Glutamatergic neuron (in vitro differentiated cells): Measurements from ENCODE around the gene CFAP221. TPM values are rescaled to one million over a fixed set of nuclear protein-coding genes. Genes with fewer than 3 reads are reported as not detected.
"Not testable (repeated sequence)": the region's sequence is repeated elsewhere in the genome, so short reads cannot be mapped to it uniquely, and the experiment has no call there.

Experiments
- DNase-seq: peaks from one replicate; pipeline ENCODE4 v3.0.0; 2022
- H3K27ac Mint-ChIP-seq: one replicate; pipeline ENCODE4 v1.8.0; 2020; ENCODE audit warnings: mild to moderate bottlenecking, mixed read lengths, inconsistent platforms; ENCODE audit not compliant: unreplicated experiment
- H3K27me3 Mint-ChIP-seq: one replicate; pipeline ENCODE4 v1.8.0; 2020; ENCODE audit warnings: mild to moderate bottlenecking, moderate library complexity, mixed read lengths, inconsistent platforms; ENCODE audit not compliant: unreplicated experiment
- H3K36me3 Mint-ChIP-seq: one replicate; pipeline ENCODE4 v1.8.0; 2020; ENCODE audit warnings: mild to moderate bottlenecking, mixed read lengths, inconsistent platforms; ENCODE audit not compliant: unreplicated experiment
- H3K4me1 Mint-ChIP-seq: one replicate; pipeline ENCODE4 v1.8.0; 2020; ENCODE audit warnings: mild to moderate bottlenecking, low read depth, mixed read lengths, inconsistent platforms; ENCODE audit not compliant: unreplicated experiment
- H3K4me3 Mint-ChIP-seq: one replicate; pipeline ENCODE4 v1.8.0; 2020; ENCODE audit warnings: mild to moderate bottlenecking, mixed read lengths, inconsistent platforms; ENCODE audit not compliant: unreplicated experiment
- H3K9me3 Mint-ChIP-seq: one replicate; pipeline ENCODE4 v1.8.0; 2020; ENCODE audit warnings: mild to moderate bottlenecking, moderate library complexity, mixed read lengths, inconsistent platforms; ENCODE audit not compliant: unreplicated experiment
- total RNA-seq: library from RNA; stranded (reverse); fragmentation: NEBNext Ultra II Directional; extraction: Animal tissue kit (Norgen Biotek cat#: 25700); gene quantifications from one replicate; pipeline ENCODE4 v1.2.1, GENCODE V29; 2021; ENCODE audit not compliant: unreplicated experiment
- TF ChIP-seq, protein P1 (sequence below): fragments of 200-600 bp; sonication (generic); IDR thresholded peaks from one replicate; pipeline ENCODE4 v1.5.0; 2021; ENCODE audit not compliant: partially characterized antibody, unreplicated experiment

CFAP221 gene
- total RNA-seq, 1 donor from 2014 or later: 0.34 TPM

DNA sequence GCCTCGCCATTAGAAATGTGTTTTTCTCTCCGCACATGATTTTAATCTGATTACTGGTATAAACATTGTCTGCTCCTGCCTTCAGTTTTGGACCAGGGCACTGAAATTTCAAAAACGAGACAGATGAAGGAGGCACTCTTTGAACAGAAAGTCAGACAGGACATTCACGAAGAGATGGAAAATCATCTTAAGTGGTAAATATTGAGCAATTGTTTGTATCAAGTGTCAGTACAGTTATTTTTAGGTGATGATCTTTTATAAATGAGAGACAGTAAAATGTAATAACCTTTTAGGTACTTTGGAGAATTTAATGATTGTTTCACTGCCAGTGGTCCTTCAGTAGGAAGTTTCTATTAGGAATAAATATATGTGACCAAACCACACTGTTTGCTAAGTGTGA lies 60.8 kb downstream of the CFAP221 start:
- peaks cover 2% of the 10 kb centered on the region for H3K27me3 Mint-ChIP-seq
- DNase-seq: no peak
- H3K9me3 Mint-ChIP-seq: no peaks in the 10 kb centered on the region
- H3K4me1 Mint-ChIP-seq: peaks cover under 1% of the 10 kb centered on the region
- TF ChIP-seq, protein P1, sequence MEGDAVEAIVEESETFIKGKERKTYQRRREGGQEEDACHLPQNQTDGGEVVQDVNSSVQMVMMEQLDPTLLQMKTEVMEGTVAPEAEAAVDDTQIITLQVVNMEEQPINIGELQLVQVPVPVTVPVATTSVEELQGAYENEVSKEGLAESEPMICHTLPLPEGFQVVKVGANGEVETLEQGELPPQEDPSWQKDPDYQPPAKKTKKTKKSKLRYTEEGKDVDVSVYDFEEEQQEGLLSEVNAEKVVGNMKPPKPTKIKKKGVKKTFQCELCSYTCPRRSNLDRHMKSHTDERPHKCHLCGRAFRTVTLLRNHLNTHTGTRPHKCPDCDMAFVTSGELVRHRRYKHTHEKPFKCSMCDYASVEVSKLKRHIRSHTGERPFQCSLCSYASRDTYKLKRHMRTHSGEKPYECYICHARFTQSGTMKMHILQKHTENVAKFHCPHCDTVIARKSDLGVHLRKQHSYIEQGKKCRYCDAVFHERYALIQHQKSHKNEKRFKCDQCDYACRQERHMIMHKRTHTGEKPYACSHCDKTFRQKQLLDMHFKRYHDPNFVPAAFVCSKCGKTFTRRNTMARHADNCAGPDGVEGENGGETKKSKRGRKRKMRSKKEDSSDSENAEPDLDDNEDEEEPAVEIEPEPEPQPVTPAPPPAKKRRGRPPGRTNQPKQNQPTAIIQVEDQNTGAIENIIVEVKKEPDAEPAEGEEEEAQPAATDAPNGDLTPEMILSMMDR: no peak
- H3K36me3 Mint-ChIP-seq: no peaks in the 10 kb centered on the region
- H3K4me3 Mint-ChIP-seq: no peak overlapping the region
- H3K27ac Mint-ChIP-seq: no peak overlapping the region

DNA sequence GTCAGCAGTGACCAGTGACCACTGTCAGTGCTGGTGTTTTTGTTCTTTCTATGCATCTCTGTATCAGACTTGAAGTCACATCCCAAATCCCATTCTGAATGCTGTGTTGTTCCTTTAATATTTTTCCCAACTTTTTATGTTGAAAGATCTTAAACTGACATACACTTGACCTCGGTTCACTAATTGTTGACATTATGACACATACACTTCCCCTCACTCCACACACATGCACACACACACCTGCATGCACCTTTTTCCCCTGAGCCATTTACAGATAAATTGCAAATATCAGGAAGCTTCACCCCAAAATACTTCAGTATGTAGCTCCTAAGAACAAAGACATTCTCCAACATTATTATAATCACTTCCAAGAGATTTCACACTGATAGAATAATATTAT lies 62.4 kb downstream of the CFAP221 start:
- no peak overlapping the region for H3K4me3 Mint-ChIP-seq
- TF ChIP-seq, protein P1: no peak
- no peaks in the 10 kb centered on the region for H3K36me3 Mint-ChIP-seq
- no peaks in the 10 kb centered on the region for H3K4me1 Mint-ChIP-seq
- H3K9me3 Mint-ChIP-seq: no peaks in the 10 kb centered on the region
- no peak for DNase-seq
- H3K27ac Mint-ChIP-seq: no peak overlapping the region
- H3K27me3 Mint-ChIP-seq: no peaks in the 10 kb centered on the region

GRCh38 chr2:119608553-119608952 lies 64.3 kb downstream of the CFAP221 start:
- DNase-seq: no peak
- H3K4me3 Mint-ChIP-seq: no peak overlapping the region

DNA sequence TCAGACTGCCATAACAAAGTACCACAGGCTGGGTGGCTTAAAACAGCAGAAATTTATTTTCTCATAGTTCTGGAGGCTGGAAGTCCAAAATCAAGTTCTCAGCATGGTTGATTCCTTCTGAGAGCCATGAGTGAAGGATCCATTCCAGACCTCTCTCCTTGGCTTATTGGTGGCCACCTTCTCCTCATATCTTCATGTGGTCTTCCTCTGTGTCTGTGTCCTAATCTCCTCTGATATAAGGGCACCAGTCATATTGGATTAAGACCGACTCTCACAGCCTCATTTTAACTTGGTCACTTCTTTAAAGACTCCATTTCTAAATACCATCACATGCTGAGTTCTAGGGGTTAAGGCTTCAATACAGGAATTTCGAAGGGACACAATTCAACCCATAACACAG lies 65.1 kb downstream of the CFAP221 start:
- Mint-ChIP-seq H3K36me3 (peaks cover 13% of the 10 kb centered on the region), H3K27me3 (no peaks in the 10 kb centered on the region), H3K4me3 (no peak overlapping the region), H3K4me1 (no peaks in the 10 kb centered on the region), H3K9me3 (peaks cover 2% of the 10 kb centered on the region), H3K27ac (no peak overlapping the region)
- DNase-seq: no peak
- TF ChIP-seq, protein P1: no peak

More at GRCh38 chr2:119608553-119608952, 64.3 kb downstream of the CFAP221 start:
- Mint-ChIP-seq H3K4me1 (no peaks in the 10 kb centered on the region), H3K9me3 (no peaks in the 10 kb centered on the region), H3K27ac (no peak overlapping the region), H3K27me3 (no peaks in the 10 kb centered on the region), H3K36me3 (peaks cover 5% of the 10 kb centered on the region)
- TF ChIP-seq, protein P1: no peak

- H3K27me3 Mint-ChIP-seq, H3K9me3 Mint-ChIP-seq, H3K4me1 Mint-ChIP-seq, H3K27ac Mint-ChIP-seq, H3K4me3 Mint-ChIP-seq, DNase-seq: not testable (repeated sequence)
- peaks cover 26% of the 10 kb centered on the region for H3K36me3 Mint-ChIP-seq
These were observed 69.9 kb downstream of the CFAP221 start for GRCh38 chr2:119614140-119614539.

DNA sequence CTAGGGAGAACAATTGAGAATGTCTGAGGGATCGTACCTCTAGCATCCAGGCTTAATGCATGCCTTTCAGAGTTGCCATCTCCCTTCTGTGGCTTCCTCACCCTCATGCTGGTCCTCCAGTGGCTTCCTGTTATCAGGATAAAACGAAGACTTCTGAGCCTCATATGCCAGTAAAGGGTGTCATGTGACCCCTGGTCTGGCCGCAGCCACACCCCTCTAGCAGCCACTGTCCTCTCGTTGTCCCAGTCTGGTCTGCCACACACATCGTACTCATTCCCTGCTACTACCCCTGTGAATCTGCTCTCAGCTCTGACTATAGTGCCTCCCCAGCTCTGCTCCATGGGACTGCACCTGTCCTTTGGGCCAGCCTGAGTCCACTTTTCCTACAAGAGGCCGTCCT lies 72.2 kb downstream of the CFAP221 start:
- no peak for DNase-seq
- peaks cover 26% of the 10 kb centered on the region for H3K36me3 Mint-ChIP-seq

More for the DNA sequence above, 72.2 kb downstream of the CFAP221 start:
- Mint-ChIP-seq H3K9me3 (peaks cover 6% of the 10 kb centered on the region), H3K27ac (no peak overlapping the region), H3K4me3 (no peak overlapping the region), H3K27me3 (no peaks in the 10 kb centered on the region), H3K4me1 (no peaks in the 10 kb centered on the region)
- TF ChIP-seq, protein P1: no peak
